Stimulated activated CD8-positive, alpha-beta memory T cell treated with anti-CD3 and anti-CD28 coated beads, Interleukin-12 subunit alpha, Interleukin-12 subunit beta, amount 100 ng/mL, for 4 hours (primary cell): ENCODE data around the gene GPR68.
"Not testable (repeated sequence)": the region's sequence is repeated elsewhere in the genome, so short reads cannot be mapped to it uniquely, and the experiment has no call there.

Experiments
- DNase-seq: peaks from one replicate; pipeline ENCODE4 v3.0.0-alpha.2; 2020; ENCODE audit warnings: low read depth

Gene GPR68

DNA sequence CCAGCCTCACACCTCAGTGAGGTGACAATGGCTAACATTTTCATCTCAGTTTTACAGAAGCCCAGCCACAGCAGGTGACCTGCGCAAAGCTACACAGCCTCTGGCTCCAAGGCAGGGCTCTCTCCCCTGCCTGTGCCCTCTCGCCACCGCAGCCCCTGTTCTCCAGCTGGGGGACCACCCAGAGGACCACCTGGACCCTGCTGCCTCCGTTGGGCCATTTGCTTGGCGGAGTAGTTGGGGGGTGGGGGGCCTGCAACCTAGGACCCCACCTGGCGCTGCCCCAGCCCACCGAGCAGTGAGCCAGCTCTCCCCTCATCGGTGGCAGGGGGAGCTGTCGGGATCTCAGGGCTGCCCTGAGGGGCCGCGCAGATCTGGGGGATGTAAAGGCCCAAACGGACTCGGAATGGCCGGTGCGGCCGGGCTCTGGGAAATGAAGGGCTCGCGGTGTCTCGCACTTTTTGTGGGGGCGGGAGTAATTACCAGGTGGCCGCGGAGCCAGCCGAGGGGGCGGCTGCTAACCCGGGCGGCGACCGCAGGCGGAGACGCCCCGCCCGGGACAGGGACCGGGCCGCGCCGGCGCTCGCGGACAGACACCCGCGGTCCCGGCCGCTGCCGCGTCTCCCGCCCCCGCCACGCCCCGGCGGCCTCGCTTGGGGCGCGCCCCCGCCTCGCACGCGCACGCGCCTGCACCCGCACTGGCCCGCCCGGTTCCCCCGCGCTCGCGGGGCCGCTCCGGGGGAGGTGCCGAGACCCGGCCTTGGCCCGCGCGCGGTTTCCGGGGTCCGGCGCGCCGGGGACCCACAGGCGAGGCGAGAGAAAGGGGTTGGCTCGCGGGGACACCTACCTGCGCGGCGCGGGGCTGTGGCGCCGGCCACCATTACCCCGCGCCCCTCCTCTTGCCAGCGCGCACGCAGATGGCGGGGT lies 8.6 kb upstream of the GPR68 start:
- peak; percentile 57 for DNase-seq

DNA sequence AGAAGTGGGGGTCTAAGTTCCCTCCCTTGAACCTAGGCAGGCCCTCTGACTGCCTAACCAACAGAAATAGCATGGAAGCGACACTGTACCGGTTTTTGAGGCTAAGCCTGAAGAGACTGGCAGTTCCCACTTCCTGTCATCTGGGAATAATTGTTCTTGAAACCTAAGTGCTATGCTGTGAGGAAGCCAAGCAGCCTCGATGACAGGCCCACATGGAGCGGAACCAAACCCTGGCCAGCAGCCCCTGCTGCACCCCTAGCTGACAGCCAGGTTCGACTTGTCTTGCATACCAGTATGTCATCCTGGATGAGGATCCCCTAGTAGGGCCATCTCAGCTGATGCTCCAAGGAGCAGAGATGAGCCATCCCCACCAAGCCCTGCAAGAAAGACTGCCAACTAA lies 6.4 kb upstream of the GPR68 start:
- no peak for DNase-seq

DNA sequence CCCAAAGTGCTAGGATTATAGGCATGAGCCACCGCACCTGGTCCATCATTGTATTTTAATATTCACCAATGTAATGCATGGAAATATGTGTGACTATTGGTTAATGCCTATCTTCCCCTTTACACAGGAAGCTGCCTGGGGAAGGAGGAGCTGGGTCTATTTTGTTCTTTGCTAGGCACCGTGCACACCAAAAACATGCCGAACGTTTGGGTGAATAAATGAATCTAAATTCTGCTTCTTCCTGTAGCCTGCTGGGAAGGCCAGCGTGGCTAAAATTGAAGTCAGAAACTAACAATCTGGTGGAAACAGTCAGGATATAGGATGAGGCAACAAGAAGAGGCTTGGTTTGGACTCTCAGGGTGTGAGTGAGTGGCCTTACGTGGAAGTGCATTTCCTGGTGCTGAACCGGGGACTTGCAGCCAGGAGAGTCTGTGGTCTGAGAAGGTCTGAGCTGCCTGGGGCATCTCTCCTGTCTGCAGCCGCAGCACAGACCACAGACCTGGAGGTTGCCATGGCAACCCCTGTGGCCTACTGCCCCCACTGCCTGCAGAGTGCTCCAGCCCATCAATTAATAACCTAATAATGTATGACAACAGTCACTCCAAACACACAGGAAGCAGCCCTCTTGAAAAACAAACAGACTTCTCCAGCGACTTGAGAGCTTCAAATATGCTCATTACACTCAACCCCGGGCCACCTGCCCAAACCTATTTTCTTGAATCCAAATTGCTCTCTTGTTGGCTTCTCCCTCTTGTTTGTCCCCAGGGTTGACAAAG lies 5.5 kb upstream of the GPR68 start:
- peak; percentile 33 for DNase-seq

DNA sequence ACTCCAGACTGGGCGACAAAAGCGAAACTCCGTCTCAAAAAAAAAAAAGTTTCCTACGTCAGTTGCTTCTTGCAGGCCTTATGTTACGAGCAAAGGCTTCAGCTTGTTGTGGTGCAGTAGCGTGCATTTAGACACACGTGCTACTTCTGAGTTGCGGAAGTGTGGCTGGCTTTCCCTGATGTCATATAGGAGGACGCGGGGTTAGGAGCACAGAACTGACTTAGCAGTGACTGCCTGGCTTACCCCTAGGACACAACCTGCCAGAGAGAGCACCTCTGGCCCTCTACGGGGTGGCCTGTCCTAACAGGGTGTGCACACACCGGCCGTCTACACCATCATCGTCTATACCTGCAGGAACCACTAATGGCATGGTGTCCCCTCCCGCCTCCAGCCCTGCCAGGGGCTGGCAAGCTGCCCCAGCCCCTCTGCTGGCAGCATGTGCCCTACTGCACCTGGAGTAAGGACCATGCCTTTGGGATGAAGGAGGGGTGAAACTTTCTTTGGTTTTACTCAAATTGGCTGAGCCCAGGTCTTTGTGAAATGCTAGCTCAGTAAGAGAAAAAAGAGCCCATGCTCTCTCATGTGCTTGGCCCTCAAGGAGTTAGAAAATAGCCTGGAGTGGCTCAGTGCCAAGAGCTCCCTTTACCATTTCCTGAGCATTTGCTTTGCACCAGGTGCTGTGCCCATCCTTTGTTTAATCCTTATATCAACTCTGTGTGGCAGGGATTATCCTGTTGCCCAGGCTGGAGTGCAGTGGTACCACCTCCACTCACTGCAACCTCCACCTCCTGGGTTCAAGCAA lies 1.7 kb upstream of the GPR68 start:
- peak; percentile 34 for DNase-seq

DNA sequence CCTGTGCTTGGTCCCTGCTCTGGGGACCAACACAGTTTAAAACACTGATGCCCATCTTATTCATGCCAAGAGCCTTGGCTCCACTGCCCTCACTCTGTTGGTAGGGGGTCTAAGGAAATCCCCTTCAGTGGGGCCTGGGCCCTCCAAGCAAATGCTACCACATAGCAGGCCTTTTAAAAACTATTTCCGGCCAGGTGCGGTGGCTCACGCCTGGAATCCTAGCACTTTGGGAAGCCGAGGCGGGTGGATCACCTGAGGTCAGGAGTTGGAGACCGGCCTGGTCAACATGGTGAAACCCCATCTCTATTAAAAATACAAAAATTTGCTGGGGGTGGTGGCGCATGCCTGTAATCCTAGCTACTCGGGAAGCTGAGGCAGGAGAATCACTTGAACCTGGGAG lies 1.1 kb upstream of the GPR68 start:
- DNase-seq = not testable (repeated sequence)

DNA sequence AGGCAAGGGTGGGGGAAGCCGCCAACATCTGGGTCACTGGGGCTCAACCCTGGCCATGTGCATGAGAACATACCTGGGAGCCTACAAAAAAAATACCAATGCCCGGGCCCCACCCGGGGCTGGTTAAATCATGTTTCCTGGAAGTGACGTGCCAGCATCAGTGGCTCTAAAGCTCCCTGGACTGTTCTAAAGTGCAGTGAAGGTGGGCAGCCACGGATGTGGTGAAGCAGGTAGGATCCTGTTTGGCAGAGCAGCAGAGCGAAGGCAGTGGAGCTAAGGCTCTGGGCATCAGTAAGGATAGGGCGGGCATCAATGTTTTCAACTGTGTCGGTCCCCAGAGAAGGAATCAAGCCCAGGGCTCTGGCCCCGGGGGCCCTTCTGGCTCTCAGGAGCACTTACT lies 525 bp upstream of the GPR68 start:
- peak; percentile 38 for DNase-seq

DNA sequence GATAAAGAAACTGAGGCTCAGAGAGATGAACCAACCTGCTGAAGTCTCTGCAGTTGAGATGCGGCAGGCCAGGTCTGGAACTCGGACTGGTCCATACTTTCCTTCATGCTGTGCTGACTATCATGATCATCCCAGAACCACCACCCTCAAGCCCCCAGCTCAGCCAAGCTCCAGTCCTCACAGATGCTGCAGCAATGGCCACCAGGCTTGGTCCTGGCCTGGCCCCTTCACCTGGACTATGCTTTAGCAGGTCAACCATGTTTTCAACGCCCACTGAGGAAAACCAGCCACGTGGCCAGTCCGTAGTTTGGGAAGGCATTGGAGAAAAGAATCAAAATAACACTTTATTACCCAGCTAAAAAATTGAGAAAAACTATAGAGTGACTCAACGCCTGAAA lies 1.4 kb downstream of the GPR68 start:
- DNase-seq = no peak

DNA sequence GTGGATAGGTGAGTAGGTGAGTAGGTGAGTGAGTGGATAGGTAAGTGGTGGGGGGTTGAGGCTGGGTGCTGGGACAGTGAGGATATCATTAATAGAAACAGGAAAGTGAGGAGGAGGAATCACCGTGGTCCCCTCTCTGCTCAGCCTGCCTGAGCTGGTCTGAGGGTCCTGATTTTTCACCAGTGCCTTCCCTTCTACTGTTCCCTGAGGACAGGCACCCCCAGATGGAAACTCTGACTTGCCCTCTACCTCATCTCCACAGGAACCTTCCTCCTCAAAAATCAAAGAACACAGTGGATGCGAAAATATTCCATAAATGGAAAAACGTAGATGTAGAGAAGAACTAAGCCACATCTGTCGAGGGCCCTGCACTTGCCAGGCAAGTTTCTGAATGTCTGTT lies 1.9 kb downstream of the GPR68 start:
- DNase-seq = no peak

DNA sequence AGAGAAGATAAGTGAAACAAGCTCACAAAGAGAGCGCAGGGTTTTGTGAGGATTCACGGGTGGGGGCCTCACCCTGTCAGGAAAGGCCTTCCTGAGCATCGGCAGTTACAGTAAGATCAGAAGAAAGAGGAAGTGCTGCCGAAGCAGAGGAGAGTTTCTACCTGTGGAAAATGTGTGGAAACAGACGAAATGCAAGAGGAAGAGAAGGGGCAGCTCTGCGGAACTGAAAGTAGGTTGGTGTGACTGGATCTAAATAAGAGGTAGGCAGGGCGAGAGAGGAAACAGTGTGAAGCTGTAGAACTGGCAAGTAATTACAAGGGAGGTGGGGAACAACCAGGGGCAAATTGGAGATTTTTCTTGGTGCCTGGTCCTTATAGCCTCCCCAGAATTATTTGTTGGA lies 2.6 kb downstream of the GPR68 start:
- no peak for DNase-seq

DNA sequence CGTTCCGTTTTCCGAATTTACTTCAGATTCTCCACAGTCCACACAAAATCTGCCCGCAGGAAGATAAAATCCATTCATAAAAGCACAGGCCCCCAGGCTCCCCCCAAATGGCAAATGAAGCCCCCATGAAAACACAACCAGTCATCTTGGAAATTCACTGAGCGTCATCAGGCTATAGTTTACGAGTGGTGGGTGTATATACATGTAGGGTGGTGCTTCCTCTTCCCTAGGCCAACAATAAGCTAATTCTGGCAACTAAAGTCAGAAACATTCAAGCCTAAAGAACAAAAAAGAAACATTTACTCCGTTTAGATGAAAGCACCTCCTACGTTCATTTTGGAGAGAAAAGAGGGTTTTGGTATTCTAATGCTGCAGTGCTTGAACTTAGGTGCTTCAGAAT lies 5.8 kb downstream of the GPR68 start:
- no peak for DNase-seq

DNA sequence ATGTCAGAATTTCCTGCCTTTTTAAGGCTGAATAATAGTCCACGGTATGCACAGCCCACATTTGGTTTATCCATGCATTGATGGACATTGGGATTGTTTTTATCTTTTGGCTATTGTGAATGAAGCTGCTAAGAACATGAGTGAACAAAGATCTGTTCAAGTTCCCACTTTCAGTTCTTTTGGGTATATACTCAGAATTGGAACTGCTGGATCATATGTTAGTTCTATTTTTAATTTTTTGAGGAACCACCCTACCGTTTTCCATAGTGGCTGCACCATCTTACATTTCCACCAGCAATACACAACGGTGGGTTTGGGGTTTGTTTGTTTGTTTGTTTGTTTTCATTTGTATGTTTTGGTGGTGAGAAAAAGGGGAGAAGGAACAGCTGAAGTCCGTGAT lies 6.4 kb downstream of the GPR68 start:
- DNase-seq = no peak

DNA sequence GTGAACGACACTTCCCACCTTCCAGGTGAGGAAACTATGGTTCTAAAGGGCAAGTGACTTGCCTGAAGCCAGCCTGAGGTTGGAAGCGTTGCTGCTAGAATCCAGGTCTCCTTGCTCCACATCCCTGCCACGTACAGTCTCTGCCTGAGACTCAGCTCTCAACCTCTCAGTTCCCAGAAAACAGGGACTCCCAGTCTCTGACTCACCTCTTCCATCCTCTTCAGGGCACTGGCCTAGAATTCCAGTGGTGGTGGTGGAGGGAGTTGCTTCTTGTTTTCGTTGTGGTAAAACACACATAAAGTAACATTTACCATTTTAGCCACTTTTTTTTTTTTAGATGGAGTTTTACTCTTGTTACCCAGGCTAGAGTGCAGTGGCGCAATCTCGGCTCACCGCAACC lies 7.3 kb downstream of the GPR68 start:
- DNase-seq = no peak

DNA sequence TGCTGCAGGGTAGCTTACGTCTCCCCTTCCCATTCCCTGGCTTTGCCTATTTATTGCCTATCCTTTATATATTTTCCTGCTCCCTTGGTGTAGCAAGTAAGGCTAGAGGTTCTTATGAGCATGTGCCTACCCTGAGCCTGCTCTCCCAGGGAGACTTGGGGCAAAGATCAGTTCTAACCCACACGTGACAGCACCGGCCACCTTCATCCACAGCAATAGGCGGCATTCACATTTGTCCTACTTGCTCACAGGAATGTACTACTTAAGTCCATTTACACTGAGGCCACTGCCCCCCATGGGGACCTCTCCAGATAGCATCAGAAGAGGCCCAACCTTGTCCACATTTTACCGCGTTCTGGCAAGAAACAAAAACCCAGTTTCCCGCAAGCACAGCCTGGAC lies 8.7 kb downstream of the GPR68 start:
- no peak for DNase-seq

DNA sequence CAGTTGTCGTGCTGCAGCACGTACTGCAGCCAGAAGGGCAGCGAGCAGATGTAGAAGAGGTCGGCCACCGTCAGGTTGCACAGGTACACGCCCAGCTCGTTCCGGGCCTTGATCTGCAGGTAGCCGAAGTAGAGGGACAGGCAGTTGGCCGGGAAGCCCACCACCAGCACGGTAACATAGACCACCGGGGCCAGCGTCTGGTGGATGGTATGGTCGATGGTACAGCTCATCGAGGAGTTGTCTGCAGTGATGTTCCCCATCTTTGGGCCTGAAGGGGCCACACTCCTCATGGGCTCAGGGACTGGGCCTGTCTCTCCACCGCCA lies 9.8 kb downstream of the GPR68 start:
- DNase-seq = no peak

DNA sequence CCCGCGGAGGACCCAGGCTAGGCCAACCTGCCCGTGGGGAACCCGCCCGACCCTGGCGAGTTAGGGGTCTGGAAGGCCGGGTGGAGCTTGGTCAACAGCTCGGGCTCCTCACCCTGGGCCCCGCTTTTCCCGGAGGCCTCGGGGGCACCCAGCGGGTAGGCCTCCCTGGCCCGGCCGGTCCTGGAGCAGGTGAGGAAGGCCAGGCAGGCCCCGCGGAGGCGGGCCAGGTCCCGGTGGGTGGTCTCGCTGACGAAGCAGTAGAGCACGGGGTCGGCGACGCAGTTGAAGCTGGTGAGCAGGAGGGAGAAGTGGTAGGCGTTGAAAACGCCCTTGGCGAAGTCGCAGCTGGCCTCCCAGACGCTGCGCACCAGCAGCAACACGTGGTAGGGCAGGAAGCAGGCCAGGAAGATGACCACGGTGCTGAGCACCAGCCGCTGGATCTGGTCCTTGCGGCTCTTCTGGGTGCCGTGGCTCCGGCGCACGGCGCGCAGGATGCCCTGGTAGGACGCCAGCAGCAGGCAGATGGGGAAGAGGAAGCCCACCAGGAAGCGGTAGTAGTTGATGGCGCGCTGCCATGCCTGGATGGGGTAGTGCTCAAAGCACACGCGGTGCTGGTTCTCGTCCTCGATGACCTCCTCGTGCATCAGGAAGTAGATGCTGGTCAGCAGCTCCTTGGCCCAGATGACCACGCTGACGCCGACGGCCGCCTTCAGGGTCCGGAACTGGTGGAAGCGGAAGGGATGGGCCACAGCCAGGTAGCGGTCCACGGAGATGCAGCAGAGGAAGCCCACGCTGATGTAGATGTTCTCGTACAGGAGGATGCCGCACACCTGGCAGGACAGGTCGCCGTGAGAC lies 10.3 kb downstream of the GPR68 start:
- DNase-seq = no peak

DNA sequence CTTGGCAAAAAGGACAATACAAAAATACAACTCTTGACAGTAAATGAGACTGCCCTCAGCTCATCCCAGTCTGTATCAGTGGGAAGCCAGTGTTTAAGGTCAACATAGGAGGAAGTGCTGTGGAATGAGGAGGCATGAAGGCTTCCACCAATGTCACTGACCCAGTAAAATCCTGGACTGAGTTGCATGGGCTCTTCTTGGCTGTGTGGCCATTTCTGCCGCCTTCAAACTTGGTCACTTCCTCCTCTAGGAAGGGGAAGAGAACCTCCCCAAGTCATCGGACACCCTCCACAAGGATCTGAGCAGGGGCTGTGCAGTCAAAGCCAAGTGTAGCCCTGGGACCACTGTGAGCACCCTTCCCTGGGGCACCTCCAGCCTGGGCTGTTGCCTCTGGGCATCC lies 11.9 kb downstream of the GPR68 start:
- no peak for DNase-seq

DNA sequence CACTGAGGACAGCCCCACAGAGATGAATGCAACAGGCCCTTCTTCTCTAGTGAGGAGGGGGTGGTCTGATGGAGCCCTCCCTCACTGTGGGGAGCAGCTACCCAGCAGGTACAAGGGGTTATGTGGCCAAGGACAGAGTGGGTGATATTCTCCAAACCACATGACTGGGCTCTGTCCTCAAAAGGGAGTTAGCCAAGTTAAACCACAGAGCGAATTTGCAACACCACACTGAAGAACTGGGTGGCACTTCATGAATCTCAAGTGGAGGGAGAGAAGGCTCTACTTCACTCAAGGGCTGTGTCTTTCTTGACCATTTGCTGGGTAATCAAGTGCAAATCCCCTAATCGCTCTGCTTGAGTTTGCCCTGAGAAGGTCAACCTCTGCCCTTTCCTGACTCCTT lies 12.5 kb downstream of the GPR68 start:
- no peak for DNase-seq

DNA sequence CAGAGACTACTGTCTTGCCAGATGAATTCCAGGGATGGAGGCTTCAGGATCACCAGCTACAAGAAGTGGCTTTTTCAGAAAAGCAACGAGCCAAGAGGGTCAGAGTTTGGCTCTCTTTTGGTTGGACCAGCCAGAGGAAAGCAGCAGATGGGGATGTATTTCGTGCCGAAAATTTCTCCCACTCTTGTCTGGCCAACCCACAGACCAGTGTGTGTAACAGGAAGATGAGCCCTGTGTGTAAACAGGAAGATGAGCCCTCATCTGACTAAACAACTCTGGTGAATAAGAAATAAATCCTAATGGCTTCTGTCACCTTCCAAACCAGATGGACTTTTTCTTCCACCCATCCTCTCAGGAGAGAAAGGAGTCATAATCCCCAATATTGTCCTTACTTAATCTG lies 13.1 kb downstream of the GPR68 start:
- no peak for DNase-seq

DNA sequence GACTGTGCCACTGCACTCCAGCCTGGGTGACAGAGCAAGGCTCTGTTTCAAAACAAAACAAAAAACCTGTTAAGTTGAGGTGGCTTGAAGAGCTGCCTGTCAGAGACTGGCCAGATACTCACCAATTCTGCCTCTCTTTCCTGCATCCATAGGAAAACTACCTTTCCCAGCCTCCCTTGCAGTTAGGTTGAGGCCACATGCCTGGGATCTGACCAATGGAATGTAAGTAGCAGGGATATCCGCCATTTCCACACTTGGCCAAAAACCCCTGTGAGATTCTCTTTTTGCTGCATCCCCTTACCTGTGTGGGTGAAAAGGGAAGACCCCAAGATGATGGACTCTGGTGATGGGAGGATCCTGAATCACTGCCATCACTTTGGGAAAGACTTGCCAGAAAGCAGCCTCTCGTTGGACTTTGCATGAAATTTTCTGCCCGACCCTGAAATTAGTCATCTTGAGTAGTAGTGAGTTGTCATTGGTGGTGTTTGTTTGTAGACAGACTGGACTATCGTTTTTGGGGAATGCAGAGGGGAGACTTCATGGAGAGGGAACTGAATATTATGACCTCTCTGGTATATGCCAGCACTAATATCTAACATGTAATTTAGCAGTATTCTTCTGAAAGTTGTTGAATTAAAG lies 14.0 kb downstream of the GPR68 start:
- DNase-seq = no peak

DNA sequence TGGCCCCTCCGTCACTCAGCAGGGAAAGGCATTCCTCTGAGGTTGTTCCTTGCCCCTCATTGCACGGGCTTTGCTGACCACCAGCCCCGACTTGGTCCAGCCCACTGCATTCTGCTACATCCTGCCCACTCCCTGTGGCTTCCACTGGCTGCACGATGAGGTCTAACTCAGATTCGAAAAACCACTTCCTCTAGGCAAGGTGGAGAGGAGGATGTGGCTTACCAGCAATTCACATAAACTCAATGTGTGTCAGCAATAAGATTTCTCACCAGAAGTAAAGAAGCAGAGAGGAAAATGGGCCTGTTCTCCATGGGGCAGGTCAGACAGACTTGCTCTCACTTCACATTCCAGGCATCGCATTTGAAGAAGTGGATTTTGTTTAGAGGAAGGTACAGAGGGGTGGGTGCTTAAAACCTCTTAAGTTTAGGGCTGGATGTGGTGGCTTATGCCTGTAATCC lies 14.7 kb downstream of the GPR68 start:
- peak; percentile 44 for DNase-seq

DNA sequence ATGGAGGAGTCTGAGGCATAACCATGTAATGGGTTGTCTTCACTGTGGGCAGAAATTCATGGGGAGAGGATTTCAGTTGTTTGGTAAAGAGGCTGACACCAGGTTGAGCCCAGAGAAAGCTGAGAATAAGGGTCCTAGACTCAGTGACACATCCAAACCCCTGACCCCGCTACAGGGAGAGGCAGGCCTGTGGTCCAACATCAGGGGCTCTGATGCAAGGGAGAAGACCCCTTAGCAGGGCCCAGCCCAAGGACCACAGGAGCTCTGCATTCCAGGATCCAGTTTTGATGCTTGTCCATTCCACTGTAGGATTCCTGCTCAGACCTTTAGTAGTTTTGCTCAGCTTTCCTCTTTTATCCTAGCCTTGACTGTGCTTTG lies 15.5 kb downstream of the GPR68 start:
- DNase-seq = no peak
